Endothelial cell of umbilical vein (primary cell): ENCODE results near the gene TMCC2. TPM values are rescaled to one million over a fixed set of nuclear protein-coding genes. Genes with fewer than 3 reads are reported as not detected.

ENCODE experiments used
- BruUV-seq: library from RNA; stranded (reverse); fragments of 400-500 nt; replicated peaks from 2 replicates; lab custom pipeline; 2021; lab: Mats Ljungman, UMichigan
- CTCF ChIA-PET: fragments of 300-600, 350-600 bp; sonication (Branson Sonifier 250); formaldehyde crosslinking; loops from one replicate; lab custom pipeline; 2021; ENCODE audit warnings: antibody characterized with exemption, inconsistent platforms; lab: Charles Lee
- POLR2A ChIA-PET: fragments of 300-600, 350-600 bp; sonication (Branson Sonifier 250); formaldehyde crosslinking; loops from one replicate; lab custom pipeline; 2021; ENCODE audit warnings: antibody characterized with exemption, inconsistent platforms; lab: Charles Lee
- DNase-seq: peaks from one replicate; pipeline ENCODE4 v3.0.0-alpha.2; 2011; ENCODE audit warnings: low read depth, low spot score
- FAIRE-seq: peaks from 2 replicates; lab custom pipeline; 2011; peaks lifted over from hg19 to GRCh38; lab: Jason Lieb, UNC
- H2AFZ ChIP-seq: 2 replicates; pipeline ENCODE4 v1.6.0; 2012; ENCODE audit warnings: low read depth, low read length, control low read depth, inconsistent platforms
- H3K27ac ChIP-seq: 2 replicates; pipeline ENCODE4 v1.5.1; 2011; ENCODE audit warnings: low read depth, mild to moderate bottlenecking, control low read depth, low read length, moderate library complexity; ENCODE audit not compliant: insufficient read depth
- H3K27me3 ChIP-seq, 2 experiments: 2 replicates each; pipeline versions ENCODE4 v1.6.0 to v1.6.1; 2011; ENCODE audit warnings: low read length in 2 of 2, mixed read lengths in 1 of 2; ENCODE audit not compliant: control insufficient read depth in 2 of 2, insufficient read depth in 2 of 2
- H3K36me3 ChIP-seq, 2 experiments: 2 replicates in 1 of 2; 3 replicates in 1 of 2; pipeline ENCODE4 v1.5.1; 2011; ENCODE audit warnings: low read length in 2 of 2, mild to moderate bottlenecking in 1 of 2, moderate library complexity in 1 of 2; ENCODE audit not compliant: control insufficient read depth in 2 of 2, insufficient read depth in 2 of 2; ENCODE audit errors: extremely low read depth in 1 of 2
- H3K4me1 ChIP-seq: 3 replicates; pipeline ENCODE4 v1.5.1; 2011; ENCODE audit warnings: mild to moderate bottlenecking, low read length; ENCODE audit not compliant: control insufficient read depth, insufficient read depth; ENCODE audit errors: extremely low read depth
- H3K4me2 ChIP-seq: 2 replicates; pipeline ENCODE4 v1.6.1; 2011; ENCODE audit warnings: low read length, control low read depth, mixed read lengths; ENCODE audit not compliant: insufficient read depth
- H3K4me3 ChIP-seq, 3 experiments: fragments of 200-600 bp in 1 of 3; sonication (generic), shearing (Covaris generic) in 1 of 3; replicated peaks in 1 of 3; 2 replicates each; pipeline ENCODE4 v1.5.1; 2011 to 2016; ENCODE audit warnings: control low read depth in 3 of 3, low read length in 3 of 3, mild to moderate bottlenecking in 2 of 3, inconsistent platforms in 1 of 3, low read depth in 1 of 3, moderate library complexity in 1 of 3; ENCODE audit not compliant: insufficient read depth in 1 of 3
- H3K79me2 ChIP-seq: 2 replicates; pipeline ENCODE4 v1.6.0; 2012; ENCODE audit warnings: low read length, inconsistent platforms; ENCODE audit not compliant: control insufficient read depth, insufficient read depth
- H3K9ac ChIP-seq: replicated peaks from 2 replicates; pipeline ENCODE3; 2011; ENCODE audit warnings: low read length, control low read depth; ENCODE audit not compliant: insufficient read depth; ENCODE audit errors: extremely low read depth
- H3K9me1 ChIP-seq: replicated peaks from 3 replicates; pipeline ENCODE4 v1.6.0; 2011; ENCODE audit warnings: mild to moderate bottlenecking, low read length; ENCODE audit not compliant: control insufficient read depth, insufficient read depth; ENCODE audit errors: extremely low read depth
- H3K9me3 ChIP-seq: replicated peaks from 2 replicates; pipeline ENCODE4 v1.5.1; 2012; ENCODE audit warnings: low read length, inconsistent platforms; ENCODE audit not compliant: control insufficient read depth, insufficient read depth
- H4K20me1 ChIP-seq: replicated peaks from 2 replicates; pipeline ENCODE3; 2011; ENCODE audit warnings: mild to moderate bottlenecking, low read length; ENCODE audit not compliant: control insufficient read depth, insufficient read depth; ENCODE audit errors: extremely low read depth
- EZH2 ChIP-seq: IDR thresholded peaks from 2 replicates; pipeline ENCODE4 v1.6.1; 2012; ENCODE audit warnings: borderline replicate concordance, low read depth, mild to moderate bottlenecking, moderate library complexity, low read length, inconsistent platforms; ENCODE audit not compliant: severe bottlenecking
- FOS ChIP-seq: IDR thresholded peaks from 2 replicates; pipeline ENCODE4 v1.6.1; 2011; ENCODE audit warnings: mild to moderate bottlenecking, low read length, moderate library complexity, borderline replicate concordance; ENCODE audit not compliant: insufficient read depth
- GATA2 ChIP-seq: IDR thresholded peaks from 2 replicates; pipeline ENCODE4 v1.7.0; 2011; ENCODE audit warnings: low read depth, mild to moderate bottlenecking, moderate library complexity, mixed read lengths, low read length; ENCODE audit not compliant: insufficient read length, insufficient read depth
- JUN ChIP-seq: IDR thresholded peaks from 2 replicates; pipeline ENCODE4 v1.6.1; 2011; ENCODE audit warnings: borderline replicate concordance, low read depth; ENCODE audit not compliant: insufficient read length, insufficient read depth
- MYC ChIP-seq: IDR thresholded peaks from one replicate; pipeline ENCODE4 v1.6.1; 2011; ENCODE audit warnings: mild to moderate bottlenecking, low read depth, low read length
- POLR2A ChIP-seq: IDR thresholded peaks from 2 replicates; pipeline ENCODE4 v1.6.1; 2012; ENCODE audit warnings: low read depth, mild to moderate bottlenecking, control low read depth, low read length
- POLR2AphosphoS5 ChIP-seq: IDR thresholded peaks from 2 replicates; pipeline ENCODE4 v1.6.1; 2012; ENCODE audit warnings: low read depth, mild to moderate bottlenecking, control low read depth, low read length, moderate library complexity; ENCODE audit not compliant: insufficient read depth
- dilution Hi-C: fragments of 300-500 bp; cut with MboI; formaldehyde crosslinking; loops from one replicate; pipeline ENCODE4 v1.15.0; 2019; ENCODE audit warnings: low sequenced_read_pairs; ENCODE audit not compliant: extremely low pct_ligation_motif_present
- intact Hi-C: fragments of 100-400 bp; cut with micrococcal nuclease; formaldehyde crosslinking; loops from one replicate; pipeline ENCODE4 v1.10.0; 2022
- polyA plus RNA-seq, 4 experiments: library from polyadenylated mRNA; depleted of rRNA in 3 of 4; stranded (reverse) in 3 of 4; unstranded in 1 of 4; fragments of >200 nt; gene quantifications; 2 replicates each; pipeline versions ENCODE4 v1.2.1 to v1.2.3, GENCODE V29; 2011 to 2012; ENCODE audit warnings: missing spikeins in 1 of 4
- total RNA-seq: library from RNA; stranded (reverse); gene quantifications from 2 replicates; pipeline ENCODE4 v1.2.3, GENCODE V29; 2021
- TF ChIP-seq, protein P1 (sequence below), 2 donors: IDR thresholded peaks; 1 replicate in 1 of 2; 2 replicates in 1 of 2; pipeline ENCODE4 v1.5.1; 2011; ENCODE audit warnings: low read length in 2 of 2, mild to moderate bottlenecking in 2 of 2, moderate library complexity in 2 of 2, control low read depth in 1 of 2, inconsistent platforms in 1 of 2, low read depth in 1 of 2; ENCODE audit not compliant: insufficient read depth in 1 of 2; ENCODE audit errors: extremely low read depth in 1 of 2
- TF ChIP-seq, protein P2 (sequence below): IDR thresholded peaks from 2 replicates; pipeline ENCODE4 v1.6.1; 2011; ENCODE audit not compliant: insufficient read depth, insufficient read length

The TMCC2 gene
- total and polyA plus RNA-seq, 2 donors (not counting 3 experiments of a cell fraction or from before 2014, with no cell fraction given): 2.0 to 2.1 TPM

DNA sequence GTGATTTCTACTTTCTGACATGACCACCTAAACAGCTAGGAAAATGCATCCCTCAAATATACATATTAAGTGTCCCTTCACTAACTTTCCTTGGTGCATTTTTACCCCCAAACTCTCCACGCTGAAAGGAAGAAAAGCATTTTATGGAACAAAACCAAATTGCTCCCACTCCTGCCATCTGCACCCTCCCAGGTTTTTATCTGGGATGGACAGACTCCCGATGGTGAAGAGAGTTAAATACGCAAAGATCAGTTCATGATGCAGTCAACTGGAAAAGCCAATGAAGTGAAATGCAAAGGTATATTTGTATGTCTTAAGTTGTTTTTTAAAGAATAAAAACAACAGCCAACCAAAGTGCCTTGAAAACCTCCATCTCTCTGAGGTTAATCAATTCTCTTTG is 18.9 kb upstream of the TMCC2 start:
- H3K36me3 ChIP-seq: no peaks in the 10 kb centered on the region
- no peaks in the 10 kb centered on the region for H3K9me1 ChIP-seq
- intact Hi-C loops (no loop called here), dilution Hi-C loops (no loop called here)
- H3K9me3 ChIP-seq: no peaks in the 10 kb centered on the region
- no peak overlapping the region for H2AFZ ChIP-seq
- TF ChIP-seq, protein P1, sequence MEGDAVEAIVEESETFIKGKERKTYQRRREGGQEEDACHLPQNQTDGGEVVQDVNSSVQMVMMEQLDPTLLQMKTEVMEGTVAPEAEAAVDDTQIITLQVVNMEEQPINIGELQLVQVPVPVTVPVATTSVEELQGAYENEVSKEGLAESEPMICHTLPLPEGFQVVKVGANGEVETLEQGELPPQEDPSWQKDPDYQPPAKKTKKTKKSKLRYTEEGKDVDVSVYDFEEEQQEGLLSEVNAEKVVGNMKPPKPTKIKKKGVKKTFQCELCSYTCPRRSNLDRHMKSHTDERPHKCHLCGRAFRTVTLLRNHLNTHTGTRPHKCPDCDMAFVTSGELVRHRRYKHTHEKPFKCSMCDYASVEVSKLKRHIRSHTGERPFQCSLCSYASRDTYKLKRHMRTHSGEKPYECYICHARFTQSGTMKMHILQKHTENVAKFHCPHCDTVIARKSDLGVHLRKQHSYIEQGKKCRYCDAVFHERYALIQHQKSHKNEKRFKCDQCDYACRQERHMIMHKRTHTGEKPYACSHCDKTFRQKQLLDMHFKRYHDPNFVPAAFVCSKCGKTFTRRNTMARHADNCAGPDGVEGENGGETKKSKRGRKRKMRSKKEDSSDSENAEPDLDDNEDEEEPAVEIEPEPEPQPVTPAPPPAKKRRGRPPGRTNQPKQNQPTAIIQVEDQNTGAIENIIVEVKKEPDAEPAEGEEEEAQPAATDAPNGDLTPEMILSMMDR (IDR thresholded peaks at IDR 0.05; ENCODE audit: extremely low read depth in 1 of 2, insufficient read depth in 1 of 2, low read depth in 1 of 2, low read length in 2 of 2): no peak
- TF ChIP-seq, protein P2, sequence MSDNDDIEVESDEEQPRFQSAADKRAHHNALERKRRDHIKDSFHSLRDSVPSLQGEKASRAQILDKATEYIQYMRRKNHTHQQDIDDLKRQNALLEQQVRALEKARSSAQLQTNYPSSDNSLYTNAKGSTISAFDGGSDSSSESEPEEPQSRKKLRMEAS: no peak
- TF ChIP-seq POLR2AphosphoS5: no peak
- no peak for TF ChIP-seq GATA2
- no peak for TF ChIP-seq MYC
- no peak for TF ChIP-seq FOS
- TF ChIP-seq POLR2A: no peak
- TF ChIP-seq EZH2: no peak
- TF ChIP-seq JUN: no peak
- no peak overlapping the region for H3K4me3 ChIP-seq
- H3K4me2 ChIP-seq: no peak overlapping the region
- DNase-seq (no peak), FAIRE-seq (no peak)
- CTCF ChIA-PET: no interaction called here
- H4K20me1 ChIP-seq: no peaks in the 10 kb centered on the region
- no TSS peak for BruUV-seq
- H3K9ac ChIP-seq: no peak overlapping the region
- H3K27me3 ChIP-seq: no peaks in the 10 kb centered on the region
- H3K27ac ChIP-seq: no peak overlapping the region
- POLR2A ChIA-PET: no interaction called here
- H3K4me1 ChIP-seq: peaks cover 7% of the 10 kb centered on the region
- peaks cover 16% of the 10 kb centered on the region for H3K79me2 ChIP-seq
